ENCODE results near the gene EPHB1.

EPHB1 gene

GRCh38 chr3:134810052-134810435 is 15.0 kb downstream of the EPHB1 start:
- no peak for DNase-seq

GRCh38 chr3:134810850-134811249 is 15.8 kb downstream of the EPHB1 start:
- DNase-seq, result no peak

GRCh38 chr3:134813618-134814017 is 18.6 kb downstream of the EPHB1 start:
- no peak for DNase-seq

- DNase-seq, result no peak
Measured at GRCh38 chr3:134815519-134815918, 20.5 kb downstream of the EPHB1 start.

- DNase-seq, result no peak
Measured at GRCh38 chr3:134816623-134817022, 21.6 kb downstream of the EPHB1 start.

GRCh38 chr3:134817297-134817696 is 22.2 kb downstream of the EPHB1 start:
- DNase-seq, result no peak

GRCh38 chr3:134820994-134821393 is 25.9 kb downstream of the EPHB1 start:
- no peak for DNase-seq

GRCh38 chr3:134822090-134822489 is 27.0 kb downstream of the EPHB1 start:
- DNase-seq, result no peak

GRCh38 chr3:134823679-134824078 is 28.6 kb downstream of the EPHB1 start:
- DNase-seq, result no peak

GRCh38 chr3:134824791-134825190 is 29.7 kb downstream of the EPHB1 start:
- DNase-seq, result no peak

GRCh38 chr3:134827213-134827612 is 32.2 kb downstream of the EPHB1 start:
- no peak for DNase-seq

- no peak for DNase-seq
Measured at GRCh38 chr3:134829721-134830120, 34.7 kb downstream of the EPHB1 start.

- no peak for DNase-seq
Measured at GRCh38 chr3:134832585-134832984, 37.5 kb downstream of the EPHB1 start.

GRCh38 chr3:134833453-134834163 is 38.5 kb downstream of the EPHB1 start:
- no peak for DNase-seq

- no peak for DNase-seq
Measured at GRCh38 chr3:134836921-134837320, 41.9 kb downstream of the EPHB1 start.

- DNase-seq, result no peak
Measured at GRCh38 chr3:134838599-134838998, 43.5 kb downstream of the EPHB1 start.

- DNase-seq, result no peak
Measured at GRCh38 chr3:134839422-134839821, 44.4 kb downstream of the EPHB1 start.

- DNase-seq, result no peak
Measured at GRCh38 chr3:134839990-134840389, 44.9 kb downstream of the EPHB1 start.

GRCh38 chr3:134840459-134840858 is 45.4 kb downstream of the EPHB1 start:
- DNase-seq, result no peak

GRCh38 chr3:134846084-134846483 is 51.0 kb downstream of the EPHB1 start:
- DNase-seq, result no peak

GRCh38 chr3:134846911-134847317 is 51.9 kb downstream of the EPHB1 start:
- no peak for DNase-seq

GRCh38 chr3:134847349-134847748 is 52.3 kb downstream of the EPHB1 start:
- no peak for DNase-seq

GRCh38 chr3:134849561-134849960 is 54.5 kb downstream of the EPHB1 start:
- no peak for DNase-seq

GRCh38 chr3:134850761-134851160 is 55.7 kb downstream of the EPHB1 start:
- DNase-seq, result no peak

- DNase-seq, result no peak
Measured at GRCh38 chr3:134852132-134852531, 57.1 kb downstream of the EPHB1 start.

All from activated CD4-positive, CD25-positive, alpha-beta regulatory T cell treated with anti-CD3 and anti-CD28 coated beads, Interleukin-2, amount 50 U/mL, for 72 hours (primary cell).